SK-N-SH treated with all-trans-retinoic acid at 6 μM for 48 hours (cell line): ENCODE measurements around the gene FAM83C.
"Not testable (repeated sequence)": the region's sequence is repeated elsewhere in the genome, so short reads cannot be mapped to it uniquely, and the experiment has no call there.

Source experiments
- GLIS3 ChIP-seq: fragments of 250-450 bp; sonication (Bioruptor Pico); IDR thresholded peaks from 2 replicates; pipeline ENCODE4 v1.5.0; 2020; ENCODE audit warnings: mild to moderate bottlenecking, moderate library complexity
- ISL1 ChIP-seq: fragments of 250-450 bp; sonication (Bioruptor Pico); IDR thresholded peaks from 2 replicates; pipeline ENCODE4 v2.1.2; 2022; ENCODE audit warnings: mild to moderate bottlenecking, moderate library complexity
- OSR1 ChIP-seq: fragments of 250-450 bp; sonication (Bioruptor Pico); IDR thresholded peaks from 2 replicates; pipeline ENCODE4 v1.8.0; 2022; ENCODE audit warnings: moderate library complexity, mild to moderate bottlenecking, inconsistent platforms

DNA sequence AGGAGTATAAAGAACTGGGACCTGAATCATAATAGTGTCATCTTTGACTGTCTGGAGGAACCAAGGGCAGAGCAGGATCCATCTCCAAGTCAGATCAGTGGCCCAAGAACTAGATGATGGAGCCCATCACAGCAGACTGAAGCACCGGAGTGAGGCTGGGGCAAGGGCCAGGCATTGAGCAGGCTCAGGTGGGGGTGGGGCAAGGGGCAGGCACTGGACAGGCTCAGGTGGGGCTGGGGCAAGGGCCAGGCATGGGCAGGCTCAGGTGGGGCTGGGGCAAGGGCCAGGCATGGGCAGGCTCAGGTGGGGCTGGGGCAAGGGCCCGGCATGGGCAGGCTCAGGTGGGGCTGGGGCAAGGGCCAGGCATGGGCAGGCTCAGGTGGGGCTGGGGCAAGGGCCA, 39.6 kb downstream of the FAM83C start:
- TF ChIP-seq GLIS3, OSR1, ISL1 (CRISPR knock-in tag): not testable (repeated sequence)
